Right atrium auricular region (tissue), 2 donors: ENCODE results near the gene SEMG1. TPM values are rescaled to one million over a fixed set of nuclear protein-coding genes. Genes with fewer than 3 reads are reported as not detected.

Source experiments
- DNase-seq: peaks from one replicate; pipeline ENCODE4 v3.0.0-alpha.2; 2019; ENCODE audit warnings: low spot score
- H3K27ac ChIP-seq, 2 donors: fragments of 200-600 bp; sonication (generic); 1 replicate in 1 of 2; 2 replicates in 1 of 2; pipeline ENCODE4 v1.5.1; 2016 to 2019
- H3K27me3 ChIP-seq, 2 donors: fragments of 200-600 bp; sonication (generic); one replicate each; pipeline versions ENCODE4 v1.5.1 to v1.6.0; 2017 to 2019
- H3K36me3 ChIP-seq: fragments of 200-600 bp; sonication (generic); one replicate; pipeline ENCODE4 v1.5.1; 2016
- H3K4me1 ChIP-seq, 2 donors: fragments of 200-600 bp; sonication (generic); one replicate each; pipeline versions ENCODE4 v1.5.1 to v1.6.0; 2017 to 2019
- H3K4me3 ChIP-seq, 2 donors: fragments of 200-600 bp; sonication (generic); 1 replicate in 1 of 2; 2 replicates in 1 of 2; pipeline ENCODE4 v1.5.1; 2017 to 2019; ENCODE audit warnings: mild to moderate bottlenecking in 1 of 2, moderate library complexity in 1 of 2
- H3K9me3 ChIP-seq, 2 donors: fragments of 200-600 bp; sonication (generic); one replicate each; pipeline ENCODE4 v1.5.1; 2019
- total RNA-seq, 2 donors: library from RNA; depleted of rRNA; stranded (reverse); fragments of >200 nt; gene quantifications; one replicate each; pipeline ENCODE4 v1.1.0, GENCODE V29; 2016
- TF ChIP-seq, protein P1 (sequence below), 2 donors: fragments of 200-600 bp; sonication (generic); IDR thresholded peaks; one replicate each; pipeline ENCODE4 v1.5.1; 2019; ENCODE audit warnings: antibody characterized with exemption in 2 of 2

Gene SEMG1
- total RNA-seq, 2 donors from 2014 or later, result not detected

DNA sequence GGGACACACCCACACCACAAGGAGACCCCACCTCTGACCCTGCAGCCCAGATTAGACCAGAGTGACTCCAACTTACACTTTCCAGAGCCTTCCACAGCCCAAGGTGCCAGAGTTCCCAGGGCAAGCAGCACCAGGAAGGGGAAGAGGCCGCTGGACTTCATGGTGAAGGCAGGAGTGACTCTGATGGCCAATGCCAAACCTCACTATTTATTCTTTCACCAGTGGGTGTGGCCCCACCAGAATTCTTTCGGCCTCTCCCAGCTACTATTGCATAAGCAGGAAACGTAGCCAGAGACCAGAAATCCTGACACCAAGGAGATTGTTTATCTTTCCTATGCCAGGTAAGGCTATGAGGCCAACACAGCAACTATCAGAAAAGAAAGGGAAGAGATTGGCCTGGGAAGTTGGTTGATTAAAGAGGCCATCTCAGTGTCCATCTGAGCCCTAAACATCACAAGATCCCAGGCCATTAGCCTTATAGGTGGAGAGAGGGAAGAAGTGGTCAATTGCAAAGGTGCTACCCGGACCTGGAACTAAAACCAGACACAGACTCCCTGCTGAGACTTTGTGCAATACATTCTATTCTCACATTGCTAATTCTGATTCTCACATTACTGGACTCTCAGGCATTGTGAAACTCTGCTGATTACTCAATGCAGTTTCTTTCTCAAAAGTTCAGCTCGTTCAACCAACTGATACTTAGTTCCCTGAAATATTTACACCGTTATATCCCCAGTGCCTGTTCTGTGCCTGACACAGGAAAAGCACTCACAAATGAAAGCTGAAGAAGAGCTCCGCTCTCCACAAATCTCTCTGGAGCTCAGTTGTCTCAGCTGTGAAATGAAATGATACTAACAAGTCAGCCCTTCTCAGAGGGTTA lies 47.8 kb downstream of the SEMG1 start, which contains the start of gene SLPI:
SLPI (minus strand) TSS at position 182 of the 880 bp plus-strand sequence; CDS start at position 161, 21 bp downstream.
- peaks cover 0 to 7% of the 10 kb centered on the region in 2 donors for H3K4me1 ChIP-seq
- H3K9me3 ChIP-seq, result no peaks in the 10 kb centered on the region
- H3K27ac ChIP-seq, result no peak within 1 kb of the TSS
- peak; percentile 66 for DNase-seq
- H3K36me3 ChIP-seq, result no peaks in the 10 kb centered on the region
- H3K4me3 ChIP-seq, result no peak within 1 kb of the TSS
- TF ChIP-seq, protein P1, sequence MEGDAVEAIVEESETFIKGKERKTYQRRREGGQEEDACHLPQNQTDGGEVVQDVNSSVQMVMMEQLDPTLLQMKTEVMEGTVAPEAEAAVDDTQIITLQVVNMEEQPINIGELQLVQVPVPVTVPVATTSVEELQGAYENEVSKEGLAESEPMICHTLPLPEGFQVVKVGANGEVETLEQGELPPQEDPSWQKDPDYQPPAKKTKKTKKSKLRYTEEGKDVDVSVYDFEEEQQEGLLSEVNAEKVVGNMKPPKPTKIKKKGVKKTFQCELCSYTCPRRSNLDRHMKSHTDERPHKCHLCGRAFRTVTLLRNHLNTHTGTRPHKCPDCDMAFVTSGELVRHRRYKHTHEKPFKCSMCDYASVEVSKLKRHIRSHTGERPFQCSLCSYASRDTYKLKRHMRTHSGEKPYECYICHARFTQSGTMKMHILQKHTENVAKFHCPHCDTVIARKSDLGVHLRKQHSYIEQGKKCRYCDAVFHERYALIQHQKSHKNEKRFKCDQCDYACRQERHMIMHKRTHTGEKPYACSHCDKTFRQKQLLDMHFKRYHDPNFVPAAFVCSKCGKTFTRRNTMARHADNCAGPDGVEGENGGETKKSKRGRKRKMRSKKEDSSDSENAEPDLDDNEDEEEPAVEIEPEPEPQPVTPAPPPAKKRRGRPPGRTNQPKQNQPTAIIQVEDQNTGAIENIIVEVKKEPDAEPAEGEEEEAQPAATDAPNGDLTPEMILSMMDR (IDR thresholded peaks at IDR 0.05), result no peak
- no peaks in the 10 kb centered on the region for H3K27me3 ChIP-seq

DNA sequence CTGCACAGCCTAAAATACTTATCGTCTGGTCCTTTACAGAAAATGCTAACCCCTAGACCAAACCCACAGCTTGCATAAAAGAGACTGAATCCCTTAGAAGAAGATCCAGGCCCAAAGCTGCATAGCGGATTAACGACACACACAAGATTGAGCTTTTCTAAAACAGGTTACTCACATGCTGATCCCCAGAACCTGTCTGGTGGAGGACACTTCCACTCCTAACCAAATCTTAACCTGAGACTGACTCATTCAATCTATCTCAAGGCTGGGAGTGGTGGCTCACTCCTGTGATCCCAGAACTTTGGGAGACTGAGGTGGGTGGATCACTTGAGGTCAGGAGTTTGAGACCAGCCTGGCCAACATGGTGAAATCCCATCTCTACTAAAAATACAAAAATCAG lies 50.3 kb downstream of the SEMG1 start:
- no peaks in the 10 kb centered on the region for H3K9me3 ChIP-seq
- no peaks in the 10 kb centered on the region for H3K36me3 ChIP-seq
- DNase-seq, result no peak
- no peak overlapping the region for H3K27ac ChIP-seq
- TF ChIP-seq, protein P1 (IDR thresholded peaks at IDR 0.05), result no peak
- H3K4me3 ChIP-seq, result no peak overlapping the region
- H3K4me1 ChIP-seq, result peaks cover 0 to 7% of the 10 kb centered on the region in 2 donors
- no peaks in the 10 kb centered on the region for H3K27me3 ChIP-seq

DNA sequence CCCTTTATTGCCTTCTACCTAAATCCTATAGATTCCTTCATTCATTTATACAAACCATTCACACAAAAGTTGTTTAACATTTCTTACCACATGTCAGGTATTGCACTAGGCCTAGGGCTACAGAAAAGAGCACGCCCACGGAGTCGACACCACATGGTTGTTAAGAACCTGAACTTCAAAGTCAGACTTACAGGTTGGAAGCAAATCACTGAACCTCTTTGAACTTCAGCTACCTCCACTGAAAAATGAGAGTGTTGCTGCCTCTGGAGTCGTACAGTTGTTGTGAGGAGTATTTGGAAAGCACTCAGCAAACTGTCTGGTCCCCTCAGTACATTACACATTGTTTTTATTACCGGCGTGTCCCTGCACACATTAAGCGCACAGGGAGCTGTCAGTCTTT lies 50.9 kb downstream of the SEMG1 start:
- no peaks in the 10 kb centered on the region for H3K27me3 ChIP-seq
- H3K36me3 ChIP-seq, result no peaks in the 10 kb centered on the region
- no peak for DNase-seq
- TF ChIP-seq, protein P1 (IDR thresholded peaks at IDR 0.05), result no peak
- H3K4me1 ChIP-seq, result peaks cover 0 to 7% of the 10 kb centered on the region in 2 donors
- H3K4me3 ChIP-seq, result no peak overlapping the region
- H3K9me3 ChIP-seq, result no peaks in the 10 kb centered on the region
- no peak overlapping the region for H3K27ac ChIP-seq

DNA sequence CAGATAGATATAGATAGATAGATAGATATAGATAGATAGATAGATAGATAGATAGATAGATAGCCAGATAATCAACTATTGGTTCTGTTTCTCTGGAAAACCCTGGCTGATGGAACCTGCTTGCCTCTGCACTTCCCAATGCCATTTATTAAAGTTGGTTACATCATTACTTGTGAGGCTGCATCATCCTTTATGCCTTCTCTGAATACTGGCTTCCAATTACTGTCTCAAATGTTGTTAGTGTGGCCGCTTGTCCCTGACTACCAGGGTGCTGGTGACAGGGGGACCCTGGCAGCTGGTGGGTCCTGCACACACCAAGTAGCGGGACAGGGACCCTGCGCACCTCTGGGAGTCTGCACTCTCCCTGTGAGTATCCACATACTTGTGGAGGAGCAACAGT lies 51.4 kb downstream of the SEMG1 start:
- TF ChIP-seq, protein P1 (IDR thresholded peaks at IDR 0.05), result no peak
- DNase-seq, result no peak
- no peaks in the 10 kb centered on the region for H3K27me3 ChIP-seq
- H3K27ac ChIP-seq, result no peak overlapping the region
- H3K36me3 ChIP-seq, result no peaks in the 10 kb centered on the region
- peaks cover 0 to 7% of the 10 kb centered on the region in 2 donors for H3K4me1 ChIP-seq
- H3K9me3 ChIP-seq, result no peaks in the 10 kb centered on the region
- H3K4me3 ChIP-seq, result no peak overlapping the region

DNA sequence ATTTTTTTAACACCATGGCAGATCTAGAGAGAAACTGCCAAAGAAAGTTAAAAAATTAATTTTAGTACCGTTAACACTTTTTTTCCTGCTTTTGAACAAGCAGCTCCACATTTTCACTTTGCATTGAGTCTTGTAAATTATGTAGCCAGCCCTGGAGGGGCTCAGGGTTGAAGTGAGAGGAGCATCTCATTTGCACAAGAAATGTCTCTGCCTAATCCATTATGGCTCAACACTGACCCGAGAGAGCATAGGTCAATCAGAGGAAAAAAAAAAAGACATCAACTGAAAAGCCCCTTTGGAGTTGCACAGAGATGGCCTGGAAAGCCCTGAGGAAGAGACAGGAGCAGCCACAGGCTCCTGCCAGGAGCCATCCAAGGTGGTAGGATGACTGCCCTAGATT lies 51.8 kb downstream of the SEMG1 start:
- H3K27ac ChIP-seq, result no peak overlapping the region
- no peak for DNase-seq

More for the DNA sequence above, 51.8 kb downstream of the SEMG1 start:
- no peaks in the 10 kb centered on the region for H3K9me3 ChIP-seq
- peaks cover 0 to 7% of the 10 kb centered on the region in 2 donors for H3K4me1 ChIP-seq
- TF ChIP-seq, protein P1 (IDR thresholded peaks at IDR 0.05), result no peak
- H3K36me3 ChIP-seq, result no peaks in the 10 kb centered on the region
- H3K4me3 ChIP-seq, result no peak overlapping the region
- H3K27me3 ChIP-seq, result no peaks in the 10 kb centered on the region

Other genes with a start within 250 kb of the SEMG1 start
- 10 to 100 TPM; 10.6 to 17.0 TPM for gene TOMM34, start 246.6 kb upstream of the SEMG1 start, total RNA-seq
- 10 to 100 TPM in 1 of 2 donors, 1 to 10 TPM in 1; 7.3 to 12.6 TPM for gene STK4, start 240.5 kb upstream of the SEMG1 start, total RNA-seq
- gene KCNS1, start 105.9 kb upstream of the SEMG1 start, total RNA-seq, result under 1 TPM; 0.33 to 0.39 TPM
- gene WFDC5, start 91.9 kb upstream of the SEMG1 start, total RNA-seq, result not detected
- gene WFDC12, start 82.6 kb upstream of the SEMG1 start, total RNA-seq, result not detected
- gene PI3, start 32.1 kb upstream of the SEMG1 start, total RNA-seq, result not detected
- not detected for gene SEMG2, start 14.3 kb downstream of the SEMG1 start, total RNA-seq
- 100 to 1,000 TPM in 1 of 2 donors, 10 to 100 TPM in 1; 57.3 to 306 TPM for gene SLPI, start 47.5 kb downstream of the SEMG1 start, total RNA-seq
- not detected for gene RBPJL, start 99.8 kb downstream of the SEMG1 start, total RNA-seq
- gene MATN4, start 101.3 kb downstream of the SEMG1 start, total RNA-seq, result not detected
- 10 to 100 TPM; 71.4 to 95.2 TPM for gene SDC4, start 141.4 kb downstream of the SEMG1 start, total RNA-seq
- gene SYS1, start 156.1 kb downstream of the SEMG1 start, total RNA-seq, result 10 to 100 TPM; 31.7 to 41.9 TPM
- not detected for gene TP53TG5, start 171.3 kb downstream of the SEMG1 start, total RNA-seq
- gene DBNDD2, start 201.3 kb downstream of the SEMG1 start, total RNA-seq, result 100 to 1,000 TPM; 139 to 159 TPM
- 100 to 1,000 TPM; 140 to 168 TPM for gene PIGT, start 209.1 kb downstream of the SEMG1 start, total RNA-seq